OCI-LY3 (cell line): Measurements from ENCODE around the gene MYB.

Source experiments
- EZH2phosphoT487 ChIP-seq: fragments of 200-600 bp; shearing (Covaris generic); IDR thresholded peaks from 2 replicates; pipeline ENCODE4 v1.6.1; 2018; ENCODE audit warnings: antibody characterized with exemption, mixed run types, low read depth
- TF ChIP-seq, protein P1 (sequence below): fragments of 200-600, 300-600 bp; sonication (generic); IDR thresholded peaks from 2 replicates; pipeline ENCODE4 v1.5.1; 2014; ENCODE audit warnings: antibody characterized with exemption, low read length, low read depth

GRCh38 chr6:135146162-135146934 is 34.8 kb upstream of the MYB start:
- TF ChIP-seq, protein P1, sequence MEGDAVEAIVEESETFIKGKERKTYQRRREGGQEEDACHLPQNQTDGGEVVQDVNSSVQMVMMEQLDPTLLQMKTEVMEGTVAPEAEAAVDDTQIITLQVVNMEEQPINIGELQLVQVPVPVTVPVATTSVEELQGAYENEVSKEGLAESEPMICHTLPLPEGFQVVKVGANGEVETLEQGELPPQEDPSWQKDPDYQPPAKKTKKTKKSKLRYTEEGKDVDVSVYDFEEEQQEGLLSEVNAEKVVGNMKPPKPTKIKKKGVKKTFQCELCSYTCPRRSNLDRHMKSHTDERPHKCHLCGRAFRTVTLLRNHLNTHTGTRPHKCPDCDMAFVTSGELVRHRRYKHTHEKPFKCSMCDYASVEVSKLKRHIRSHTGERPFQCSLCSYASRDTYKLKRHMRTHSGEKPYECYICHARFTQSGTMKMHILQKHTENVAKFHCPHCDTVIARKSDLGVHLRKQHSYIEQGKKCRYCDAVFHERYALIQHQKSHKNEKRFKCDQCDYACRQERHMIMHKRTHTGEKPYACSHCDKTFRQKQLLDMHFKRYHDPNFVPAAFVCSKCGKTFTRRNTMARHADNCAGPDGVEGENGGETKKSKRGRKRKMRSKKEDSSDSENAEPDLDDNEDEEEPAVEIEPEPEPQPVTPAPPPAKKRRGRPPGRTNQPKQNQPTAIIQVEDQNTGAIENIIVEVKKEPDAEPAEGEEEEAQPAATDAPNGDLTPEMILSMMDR, result no peak
- no peak for TF ChIP-seq EZH2phosphoT487
